ENCODE data around the gene CIBAR2.

CIBAR2 gene

DNA sequence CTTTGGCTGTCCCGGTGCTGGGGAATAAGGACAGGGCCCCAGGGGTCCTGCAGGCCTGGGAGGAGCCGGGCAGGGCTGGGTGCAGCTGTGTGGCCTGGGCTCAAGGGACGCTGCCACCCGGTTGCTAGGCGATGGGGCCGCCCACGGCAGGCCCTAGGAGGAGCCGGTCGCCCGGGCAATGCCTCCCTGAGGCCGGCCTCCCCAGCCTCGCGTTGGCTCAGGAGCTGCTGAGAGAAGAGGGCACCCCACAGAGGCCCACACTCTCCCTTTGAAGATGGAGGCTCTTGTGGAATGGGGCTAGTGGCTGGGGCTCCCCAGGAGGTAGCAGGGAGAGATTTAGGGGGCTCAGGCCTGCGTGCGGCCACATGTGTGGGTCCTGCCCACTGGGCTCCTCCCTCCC lies at the start of gene CIBAR2:
CIBAR2 (minus strand) TSS at position 109 of the 400 bp plus-strand sequence. CDS start 120 bp downstream, outside the sequence.
- DNase-seq: no peak

DNA sequence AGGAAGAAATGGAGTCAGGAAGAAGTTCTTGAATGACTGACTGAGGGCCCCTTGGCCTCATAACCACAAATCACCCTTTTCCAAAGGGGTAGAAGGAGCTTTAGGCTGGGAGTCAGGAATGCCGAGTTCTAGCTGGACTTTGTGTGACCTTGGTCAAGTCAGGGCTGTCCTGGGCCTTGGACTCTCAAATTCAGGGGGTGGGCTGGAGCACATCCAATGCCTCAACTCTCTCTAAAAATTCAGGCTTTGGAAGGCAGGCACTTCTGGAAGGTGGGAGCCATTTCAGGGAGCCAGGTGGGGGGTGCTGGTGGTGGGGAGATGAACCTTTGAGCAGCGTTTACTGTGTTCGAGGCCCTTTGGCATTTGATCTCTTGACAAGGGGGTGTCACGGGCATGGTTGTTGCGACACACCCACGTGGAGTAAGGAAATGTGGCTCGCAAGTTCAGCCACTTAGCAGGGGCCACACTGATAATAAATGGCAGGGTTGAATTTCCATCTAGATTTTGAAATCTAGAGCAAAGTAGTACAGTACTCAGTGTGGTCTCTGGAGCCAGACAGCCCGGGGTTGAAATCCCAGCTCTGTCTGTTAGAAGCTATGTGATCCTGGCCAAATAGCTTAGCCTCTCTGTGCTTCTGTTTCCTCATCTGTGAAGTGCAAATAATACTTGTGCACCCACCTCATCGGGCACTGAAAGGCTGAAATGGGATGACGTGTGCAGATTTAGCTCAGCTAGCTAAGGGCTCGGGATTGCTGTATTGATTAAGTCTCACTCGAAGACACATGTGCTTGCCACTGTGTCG lies 47.1 kb upstream of the CIBAR2 start:
- no peak for DNase-seq

DNA sequence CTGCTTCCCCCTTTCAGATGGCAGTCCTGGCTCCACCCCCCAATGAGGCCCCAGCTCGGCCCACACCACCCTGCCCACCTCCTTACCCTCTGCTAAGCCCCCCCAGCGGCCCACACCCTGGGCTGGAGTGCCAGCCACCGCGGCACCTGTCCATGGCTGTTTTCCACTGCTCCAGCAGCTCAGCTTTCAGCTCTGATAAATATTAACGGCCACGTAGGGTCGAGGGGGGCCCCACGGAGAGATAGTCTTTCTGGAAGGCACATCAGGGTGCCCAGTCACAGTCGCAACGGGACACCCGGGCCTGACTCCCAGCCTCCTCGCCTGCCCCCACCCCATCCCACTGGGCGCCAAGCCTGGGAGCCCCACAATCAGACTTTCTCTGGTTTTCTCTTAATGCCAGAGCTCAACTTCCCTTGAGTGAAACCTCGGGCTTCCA lies 46.5 kb upstream of the CIBAR2 start:
- DNase-seq: no peak

DNA sequence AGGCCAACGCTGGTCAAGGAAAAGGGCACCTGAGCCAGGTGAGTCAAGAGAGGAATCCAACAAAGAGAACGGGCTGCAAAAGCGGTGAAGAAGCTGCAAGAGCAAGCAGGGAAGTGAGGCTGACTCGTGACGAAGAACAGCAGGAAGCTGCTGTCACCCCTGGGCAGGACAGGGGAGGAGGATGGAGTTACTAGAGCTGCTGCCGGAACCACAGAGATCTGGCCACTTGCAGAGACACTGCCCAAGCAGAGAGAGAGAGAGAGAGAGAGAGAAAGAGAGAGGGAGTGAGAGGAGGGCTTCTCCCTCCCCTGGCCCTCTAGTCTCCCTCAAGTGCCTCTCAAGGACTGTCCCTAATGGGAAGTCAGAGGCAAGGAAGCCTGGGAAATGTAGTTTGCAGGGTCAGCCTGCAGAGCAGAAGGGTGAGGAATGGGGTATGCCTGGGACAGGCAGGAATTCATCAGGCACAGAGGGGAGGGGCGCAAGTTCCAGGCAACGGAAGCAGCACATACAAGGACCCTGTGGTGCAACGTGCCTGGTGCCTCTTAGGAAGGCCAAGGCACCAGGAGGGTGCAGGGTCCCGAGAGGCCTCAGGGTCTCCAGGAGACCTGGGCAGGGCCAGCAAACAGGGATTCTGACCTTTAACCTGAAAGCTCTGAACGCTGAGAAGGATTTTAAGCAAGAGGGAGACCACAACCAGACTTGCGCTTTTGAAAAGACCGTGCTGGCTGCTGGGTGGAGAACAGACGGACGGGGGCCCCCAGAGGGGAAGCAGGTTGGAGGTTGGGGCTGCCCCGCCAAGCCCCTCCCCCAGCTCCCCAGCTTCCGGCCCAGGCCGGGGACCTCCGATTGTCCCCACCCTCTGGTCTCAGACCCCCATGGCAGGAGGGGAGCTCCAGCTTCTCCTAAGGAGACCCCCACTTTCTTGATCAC lies 45.8 kb upstream of the CIBAR2 start:
- no peak for DNase-seq

DNA sequence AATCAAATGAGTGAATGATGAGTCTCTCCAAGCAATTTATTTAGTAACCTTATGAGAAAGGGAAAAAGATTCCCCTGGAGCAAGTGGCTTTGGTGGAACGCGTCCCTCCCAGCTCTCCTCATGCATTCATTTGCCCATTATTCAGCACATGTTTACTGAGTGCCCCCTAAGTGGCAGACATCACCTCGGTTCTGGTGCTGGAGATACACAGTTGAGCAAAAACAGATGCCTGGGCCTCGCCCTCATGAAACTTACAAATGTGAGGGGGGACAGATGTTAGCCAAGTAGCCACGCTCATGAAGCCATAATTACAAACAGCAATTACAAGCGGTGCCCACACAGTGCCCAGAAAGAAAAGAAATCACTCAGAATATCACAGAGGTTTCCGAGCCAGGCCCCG lies 45.1 kb upstream of the CIBAR2 start:
- no peak for DNase-seq

DNA sequence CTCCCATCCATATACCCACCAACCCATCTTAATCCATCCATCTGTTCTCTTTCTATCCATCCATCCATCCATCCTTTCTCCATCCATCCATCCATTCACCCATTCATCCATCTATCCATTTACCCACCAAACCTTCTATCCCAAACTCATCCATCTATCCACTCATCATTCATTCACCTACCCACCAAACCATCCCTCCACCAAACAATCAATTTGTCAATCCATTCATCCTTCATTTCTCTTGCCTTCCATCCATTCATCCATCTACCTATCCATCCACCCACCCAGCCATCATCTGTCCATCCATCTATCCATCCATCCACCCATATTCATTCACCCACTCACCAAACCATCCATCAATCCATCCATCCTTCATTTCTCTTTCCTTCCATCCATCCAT lies 44.6 kb upstream of the CIBAR2 start:
- no peak for DNase-seq

DNA sequence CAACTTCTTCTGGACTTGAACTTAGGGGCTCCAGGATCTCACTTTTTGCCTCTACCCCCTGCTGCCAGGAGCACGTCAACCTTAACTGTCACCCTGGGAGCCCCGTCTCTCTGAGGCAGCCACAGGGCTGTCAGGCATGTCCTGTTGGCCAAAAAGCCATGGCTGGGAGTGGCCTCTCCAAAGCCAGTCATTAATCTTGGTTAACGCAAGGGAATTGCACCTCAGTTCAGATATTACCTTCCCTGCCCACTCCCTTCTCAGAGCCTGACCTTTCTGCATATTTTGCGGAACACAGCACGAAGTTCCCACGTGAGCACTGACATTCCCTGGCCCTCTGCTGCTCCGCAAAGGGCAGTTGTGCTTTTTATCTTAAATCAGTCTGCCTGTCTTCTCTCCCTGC lies 44.2 kb upstream of the CIBAR2 start:
- DNase-seq: no peak

DNA sequence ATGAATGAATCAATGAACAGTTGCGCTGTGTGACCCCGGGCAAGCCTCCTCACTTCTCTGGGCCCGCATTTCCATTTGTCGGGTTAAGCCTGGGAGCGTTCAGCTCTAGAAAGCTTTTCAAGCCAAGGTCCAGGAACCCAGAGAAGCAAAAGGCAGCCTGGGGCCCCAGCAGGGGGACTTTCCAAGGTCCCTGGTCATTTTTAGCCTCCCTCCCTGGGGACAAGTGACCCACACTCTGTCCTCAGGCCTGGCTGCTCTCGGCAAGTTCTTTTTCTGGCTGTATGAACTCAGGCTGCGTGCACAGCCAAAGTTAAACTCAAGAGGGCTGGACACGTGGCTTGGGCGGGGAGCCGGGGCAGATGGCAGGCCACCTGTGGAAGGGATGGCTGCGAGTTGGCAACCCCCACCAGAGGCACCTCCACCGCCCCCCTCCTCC lies 41.4 kb upstream of the CIBAR2 start:
- DNase-seq: no peak

DNA sequence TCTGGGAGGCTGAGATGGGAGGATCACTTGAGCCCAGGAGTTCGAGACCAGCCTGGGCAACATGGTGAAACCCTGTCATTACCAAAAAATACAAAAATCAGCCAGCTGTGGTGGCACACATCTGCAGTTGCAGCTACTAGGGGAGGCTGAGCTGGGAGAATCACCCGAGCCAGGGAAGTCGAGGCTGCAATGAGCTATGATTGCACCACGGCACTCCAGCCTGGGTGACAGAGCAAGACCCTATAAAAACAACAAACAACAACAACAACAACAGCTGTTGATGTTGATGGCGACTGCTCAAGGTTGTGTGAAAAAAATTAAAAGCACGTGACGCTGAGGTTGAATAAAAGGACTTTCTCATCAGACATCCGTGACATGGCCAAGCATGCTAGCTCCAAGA lies 40.8 kb upstream of the CIBAR2 start:
- DNase-seq: no peak

DNA sequence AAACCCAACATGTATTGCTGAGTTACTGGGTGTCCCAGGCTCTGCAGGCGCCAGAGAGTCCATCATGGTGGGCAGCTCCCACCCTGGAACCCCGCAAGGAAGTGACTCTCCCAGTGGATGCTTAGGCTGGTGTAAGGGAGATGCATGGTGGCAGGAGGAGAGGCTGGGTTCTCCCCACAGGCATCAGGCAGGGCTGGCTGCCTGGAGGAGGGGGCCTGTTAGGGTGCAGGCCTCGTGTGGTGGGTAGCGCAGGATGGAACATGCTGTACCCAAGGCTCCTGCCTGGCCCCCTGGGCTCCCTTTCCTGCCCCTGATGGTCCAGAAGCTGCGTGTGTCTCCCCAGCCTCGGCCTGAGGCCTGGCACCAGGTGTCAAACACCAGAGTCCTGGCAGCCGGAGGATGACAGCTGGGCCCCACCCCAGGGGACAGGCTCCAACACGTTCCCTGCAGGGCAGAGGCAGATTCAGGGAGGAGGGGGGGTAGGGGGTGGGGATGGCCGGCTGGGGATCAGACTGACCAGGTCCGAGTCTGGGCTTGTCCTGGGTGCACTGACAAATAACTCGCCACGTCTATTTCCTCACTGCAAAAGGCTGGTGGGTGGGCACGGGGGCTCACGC lies 40.2 kb upstream of the CIBAR2 start:
- no peak for DNase-seq

DNA sequence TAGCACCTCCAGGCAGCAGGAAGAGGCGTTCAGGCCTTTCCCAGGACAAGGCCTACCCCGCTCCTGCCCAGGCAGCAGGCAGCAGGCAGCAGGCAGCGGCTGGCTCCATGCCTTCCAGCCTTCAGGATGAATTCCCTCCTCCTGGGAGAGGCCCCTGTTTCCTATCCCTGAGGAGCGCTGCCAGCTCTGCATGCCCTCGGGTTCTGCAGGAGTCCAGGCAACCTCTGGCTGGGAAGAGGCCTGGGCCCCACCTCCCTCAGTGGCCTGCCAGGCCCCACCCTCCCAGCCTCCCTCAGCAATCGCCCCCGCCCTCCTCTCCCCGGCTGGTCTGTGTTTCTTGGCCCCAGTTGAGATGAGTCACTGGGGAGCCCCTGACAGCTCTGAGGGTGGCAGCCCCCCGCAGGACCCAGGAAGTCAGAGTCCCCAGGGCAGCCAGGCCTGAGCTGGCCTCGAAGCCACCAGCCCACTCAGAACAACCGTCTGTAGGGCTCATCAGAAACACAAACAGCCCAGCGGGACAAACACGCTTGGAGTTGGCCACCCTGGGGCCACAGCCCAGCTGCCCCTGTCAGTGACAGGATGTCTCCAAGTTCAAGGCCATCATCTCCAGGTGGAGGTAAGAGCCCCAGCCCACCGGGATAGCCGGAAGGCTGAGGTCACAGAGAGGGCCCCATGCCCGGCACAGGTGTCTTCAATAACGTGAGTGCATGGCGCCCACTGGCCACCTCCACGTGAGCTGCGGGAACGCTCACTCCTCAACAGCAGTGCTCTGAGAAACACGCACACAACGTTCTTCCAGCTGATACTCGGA lies 39.5 kb upstream of the CIBAR2 start:
- no peak for DNase-seq

DNA sequence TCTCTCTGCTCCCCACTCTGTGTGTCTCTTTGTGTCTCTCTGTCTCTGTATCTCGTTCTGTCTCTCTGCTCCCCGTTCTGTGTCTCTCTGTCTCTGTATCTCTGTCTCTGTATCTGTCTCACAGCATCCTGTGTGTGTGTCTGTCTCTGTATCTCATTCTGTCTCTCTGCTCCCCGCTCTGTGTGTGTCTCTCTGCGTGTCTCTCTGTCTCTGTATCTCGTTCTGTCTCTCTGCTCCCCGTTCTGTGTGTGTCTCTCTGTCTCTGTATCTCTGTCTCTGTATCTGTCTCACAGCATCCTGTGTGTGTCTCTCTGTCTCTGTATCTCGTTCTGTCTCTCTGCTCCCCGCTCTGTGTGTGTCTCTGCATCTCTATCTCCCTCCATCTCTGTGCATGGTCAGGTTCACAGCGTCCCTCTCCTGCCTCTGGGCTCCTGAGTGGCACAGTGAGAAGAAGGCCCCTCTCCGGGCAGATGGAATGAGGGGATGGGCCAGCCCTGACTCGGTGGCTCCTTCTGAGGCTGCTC lies 38.9 kb upstream of the CIBAR2 start:
- DNase-seq: no peak

DNA sequence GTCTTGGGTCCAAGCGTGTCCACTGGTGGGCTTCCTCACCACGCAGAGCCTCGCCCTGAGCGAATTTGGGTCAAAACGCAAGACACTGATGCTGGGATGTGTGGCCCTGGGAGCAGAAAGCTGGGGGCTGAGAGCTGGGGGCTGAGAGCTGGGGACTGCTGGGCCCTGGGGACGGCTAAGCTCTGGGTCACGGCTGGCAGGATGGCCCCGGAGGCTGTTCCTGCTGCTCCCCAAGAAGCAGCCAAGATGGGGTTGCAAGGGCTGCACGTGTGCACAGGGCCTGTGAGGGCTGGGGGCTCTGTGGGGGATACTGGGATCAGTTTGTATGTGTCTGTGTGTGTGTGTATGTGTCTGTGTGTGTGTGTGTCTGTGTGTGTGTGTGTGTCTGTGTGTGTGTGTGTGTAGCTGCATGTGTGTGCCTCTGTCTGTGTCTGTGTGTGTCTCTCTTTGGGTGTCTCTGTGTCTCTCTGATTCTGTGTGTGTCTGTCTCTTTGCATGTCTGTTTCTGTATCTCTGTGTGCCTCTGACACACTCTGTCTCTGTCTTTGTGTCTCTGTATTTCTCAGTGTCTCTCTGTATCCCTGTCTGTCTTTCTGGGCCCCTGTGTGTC lies 38.2 kb upstream of the CIBAR2 start:
- no peak for DNase-seq

DNA sequence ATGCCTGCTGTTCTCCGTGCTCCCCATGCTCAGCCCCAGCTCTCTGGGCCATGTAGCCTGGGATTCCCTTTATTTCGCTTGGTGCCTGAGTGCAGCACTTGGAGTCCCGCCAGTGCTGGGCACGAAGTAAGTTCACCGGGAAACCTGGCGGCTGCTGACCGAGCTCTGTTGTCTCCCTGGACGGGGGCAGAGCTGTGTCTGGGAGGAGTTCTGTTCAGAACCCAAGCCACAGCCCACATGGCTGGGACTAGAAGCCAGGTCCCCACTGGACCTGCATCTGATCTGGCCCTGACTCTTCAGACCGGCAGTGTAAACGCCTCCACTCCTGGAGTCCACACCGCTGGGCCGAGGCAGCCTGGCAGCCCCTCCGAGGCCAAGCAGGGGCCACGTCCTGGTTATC lies 37.5 kb upstream of the CIBAR2 start:
- DNase-seq: no peak

DNA sequence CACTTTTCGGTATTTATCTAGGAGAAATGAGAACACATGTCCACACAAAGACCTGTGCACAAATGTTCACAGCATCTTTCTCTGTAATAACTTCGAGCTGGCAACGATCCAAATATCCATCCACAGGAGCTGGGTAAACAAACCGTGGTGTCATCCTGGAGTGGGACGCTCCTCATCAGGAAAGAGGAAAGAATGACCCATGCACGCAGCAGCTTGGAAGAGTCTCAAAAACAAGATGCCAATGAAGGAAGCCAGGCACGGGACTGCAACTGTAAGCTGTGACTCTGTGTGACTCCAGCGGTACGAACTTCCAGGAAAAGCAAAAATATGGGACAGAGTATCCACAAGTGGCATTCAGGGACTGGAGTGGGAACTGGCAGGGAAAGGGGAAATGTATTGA lies 36.7 kb upstream of the CIBAR2 start:
- no peak for DNase-seq

DNA sequence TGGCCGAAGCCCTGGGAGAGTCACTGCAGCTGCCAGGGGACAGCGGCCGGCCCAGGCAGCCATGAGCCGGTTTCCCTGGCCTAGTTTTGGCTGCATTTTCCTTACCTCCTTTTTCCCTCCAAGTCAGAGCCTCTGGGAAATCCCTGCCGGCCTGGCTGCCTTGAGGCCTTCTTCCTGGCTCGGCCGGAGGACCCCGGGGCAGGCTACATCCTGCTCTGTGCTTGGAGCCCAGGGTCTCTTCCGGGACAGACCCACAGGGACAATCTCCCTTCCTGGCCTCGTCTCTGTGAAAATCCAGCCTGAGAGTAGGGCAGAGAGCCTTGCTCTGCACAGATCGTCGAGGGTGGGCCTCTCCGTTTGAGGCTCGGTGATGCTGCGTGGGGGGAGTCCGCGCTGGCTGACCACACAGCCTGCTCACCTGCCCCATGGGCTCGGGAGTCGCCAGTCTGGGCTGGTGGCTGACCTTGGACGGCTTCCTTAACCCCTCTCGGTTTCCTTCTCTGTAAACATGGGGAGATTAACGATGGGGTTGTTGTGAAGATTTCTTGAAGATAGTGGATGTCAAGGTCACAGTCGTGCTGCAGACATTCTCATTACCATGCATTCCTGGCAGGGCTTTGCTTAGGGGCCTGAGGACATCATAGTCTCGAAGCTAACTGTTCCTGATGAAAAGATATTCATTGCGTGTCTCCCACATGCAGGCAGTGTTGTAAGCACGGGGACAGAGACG lies 34.8 kb upstream of the CIBAR2 start:
- no peak for DNase-seq

DNA sequence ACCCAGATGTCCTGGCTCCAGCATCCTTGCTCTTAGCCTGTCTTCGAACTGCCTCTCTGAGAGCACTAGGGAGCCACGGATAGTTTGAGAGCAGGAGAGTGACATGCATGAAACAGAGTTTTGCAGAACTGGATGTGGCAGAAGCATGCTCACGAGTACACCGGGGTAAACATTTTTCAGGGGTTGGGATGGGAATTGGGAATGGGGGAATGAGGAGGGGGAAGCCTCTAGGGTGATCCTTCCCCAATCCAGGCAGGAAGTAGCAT lies 34.2 kb upstream of the CIBAR2 start:
- no peak for DNase-seq

DNA sequence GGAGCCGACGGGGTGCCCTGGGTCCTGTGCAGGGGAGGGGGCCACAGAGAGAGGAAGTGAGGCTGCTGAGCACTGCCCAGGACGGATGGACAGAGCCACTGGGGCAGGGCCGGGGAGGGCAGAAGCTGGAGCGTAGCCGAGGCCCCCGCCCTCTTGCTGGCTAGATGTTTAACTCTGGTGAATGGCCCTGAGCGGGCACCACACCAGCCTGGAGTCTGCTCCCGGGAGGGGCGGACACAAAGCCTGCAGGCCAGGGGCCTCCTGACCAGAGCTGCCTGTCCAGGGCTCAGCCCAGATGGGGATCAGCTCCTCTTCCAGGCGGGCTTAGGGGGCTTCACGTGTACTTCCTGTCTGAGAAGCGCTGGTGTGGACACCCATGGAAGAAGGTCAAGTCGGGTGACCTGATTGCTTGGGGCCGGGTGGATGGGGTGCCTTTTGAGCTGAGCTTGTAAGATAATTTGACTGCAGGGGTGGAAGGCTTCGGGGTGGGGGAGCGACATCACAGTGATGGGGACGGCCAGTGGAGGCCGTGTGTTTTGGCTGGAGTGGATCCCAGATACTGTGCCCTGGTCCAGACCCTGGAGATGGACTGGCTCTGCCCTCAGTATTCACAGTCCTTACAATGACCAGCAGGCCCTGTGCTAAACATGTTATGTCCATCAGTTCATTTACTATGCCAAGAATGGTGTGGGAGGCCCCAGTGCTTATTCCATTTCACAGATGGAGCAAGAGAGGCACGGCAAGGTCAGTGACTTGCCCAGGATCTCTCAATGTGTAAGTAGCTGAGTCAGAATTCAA lies 33.7 kb upstream of the CIBAR2 start:
- no peak for DNase-seq

DNA sequence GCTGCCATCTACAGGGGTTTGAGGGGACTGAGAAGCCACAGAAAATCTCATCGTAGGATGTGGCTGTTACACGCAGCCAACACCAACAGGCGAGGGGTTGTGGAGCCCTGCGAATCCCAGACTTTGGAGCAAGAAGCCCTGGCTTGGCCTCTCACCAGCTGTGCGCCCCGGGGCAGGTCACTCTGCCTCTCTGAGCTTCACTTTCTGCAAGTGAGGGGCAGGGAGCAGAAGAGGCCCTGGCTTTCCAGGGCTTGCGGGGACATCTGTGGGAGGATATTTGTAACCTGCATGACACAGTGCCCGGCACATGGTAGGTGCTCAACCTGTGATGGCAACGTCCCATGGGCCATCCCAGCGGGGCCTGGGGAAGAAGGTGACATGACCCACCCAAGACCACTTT lies 32.9 kb upstream of the CIBAR2 start:
- DNase-seq: no peak

DNA sequence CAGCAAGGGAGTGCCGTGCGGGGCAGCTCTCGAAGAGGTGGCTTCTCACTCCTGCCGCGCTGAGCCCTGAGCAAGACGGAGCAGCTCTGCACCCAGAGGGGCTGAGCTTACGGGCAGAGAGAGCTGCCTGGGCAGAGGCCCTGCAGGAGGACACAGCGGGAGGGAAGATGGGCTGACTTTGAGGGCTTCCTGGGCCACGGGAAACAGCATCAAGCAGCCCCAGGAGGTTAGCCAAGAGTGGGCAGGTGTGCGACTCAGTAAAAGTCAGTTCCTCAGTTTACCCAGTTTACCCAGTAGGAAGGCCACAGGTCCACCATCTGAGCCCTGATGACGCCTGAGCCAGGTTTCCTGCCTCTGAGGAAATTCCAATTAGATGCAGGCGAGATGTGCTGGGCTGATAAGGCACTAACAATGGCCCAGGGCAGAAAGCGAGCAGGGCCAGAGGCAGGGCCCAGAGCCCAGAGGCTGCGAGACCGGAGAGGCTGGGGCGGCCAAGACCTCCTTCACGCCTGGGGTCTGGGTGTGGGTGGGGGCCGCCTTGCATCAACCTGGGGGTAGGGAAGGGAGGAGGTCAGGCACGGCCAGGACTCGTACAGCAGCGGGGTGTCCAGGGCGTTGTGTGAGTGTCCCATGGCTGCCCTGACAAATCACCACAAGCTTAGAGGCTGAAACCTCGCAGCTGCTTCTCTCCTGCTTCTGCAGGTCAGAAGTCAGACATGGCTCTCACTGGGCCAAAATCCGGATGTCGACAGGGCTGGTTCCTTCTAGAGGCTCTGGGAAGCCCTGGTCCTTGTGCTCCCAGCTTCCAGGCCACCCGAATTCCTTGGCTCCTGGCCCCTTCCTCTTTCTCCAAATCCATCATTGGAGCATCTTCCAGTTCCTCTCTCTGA lies 32.0 kb upstream of the CIBAR2 start:
- no peak for DNase-seq

All from GF-D8 (cell line).